ENCODE data around the gene RNF34.

DNA sequence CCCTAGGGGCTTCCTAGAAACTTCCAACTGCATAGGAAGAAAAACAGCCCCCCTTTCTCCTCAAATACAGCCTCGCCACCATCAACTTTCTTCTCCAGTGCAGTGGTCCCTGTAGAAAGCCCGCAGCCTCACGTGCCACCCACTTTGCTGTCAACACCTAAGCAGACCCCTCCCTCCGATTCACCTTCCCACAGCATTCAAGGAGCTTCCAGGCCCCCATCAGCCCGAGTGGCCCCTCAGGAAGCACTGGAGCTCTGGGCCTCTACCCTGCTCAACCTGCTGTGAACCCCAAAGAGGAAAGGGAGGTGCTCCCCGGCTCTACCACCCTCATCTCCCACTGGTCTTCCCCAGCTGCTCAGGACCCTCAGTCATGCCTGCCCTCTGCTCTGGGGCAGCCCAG, 55.0 kb downstream of the RNF34 start:
- TF ChIP-seq MYC (CRISPR knock-in tag; IDR thresholded peaks at IDR 0.05; ENCODE audit: borderline replicate concordance) (no peak), BHLHE40 (IDR thresholded peaks at IDR 0.05; ENCODE audit: low read length) (no peak), FOXK2 (IDR thresholded peaks at IDR 0.05) (no peak), MTA3 (CRISPR knock-in tag; IDR thresholded peaks at IDR 0.05) (no peak), KDM4B (CRISPR knock-in tag; IDR thresholded peaks at IDR 0.05) (no peak), ZFP37 (CRISPR knock-in tag; IDR thresholded peaks at IDR 0.05; ENCODE audit: borderline replicate concordance) (no peak)
- TF ChIP-seq, protein P1, sequence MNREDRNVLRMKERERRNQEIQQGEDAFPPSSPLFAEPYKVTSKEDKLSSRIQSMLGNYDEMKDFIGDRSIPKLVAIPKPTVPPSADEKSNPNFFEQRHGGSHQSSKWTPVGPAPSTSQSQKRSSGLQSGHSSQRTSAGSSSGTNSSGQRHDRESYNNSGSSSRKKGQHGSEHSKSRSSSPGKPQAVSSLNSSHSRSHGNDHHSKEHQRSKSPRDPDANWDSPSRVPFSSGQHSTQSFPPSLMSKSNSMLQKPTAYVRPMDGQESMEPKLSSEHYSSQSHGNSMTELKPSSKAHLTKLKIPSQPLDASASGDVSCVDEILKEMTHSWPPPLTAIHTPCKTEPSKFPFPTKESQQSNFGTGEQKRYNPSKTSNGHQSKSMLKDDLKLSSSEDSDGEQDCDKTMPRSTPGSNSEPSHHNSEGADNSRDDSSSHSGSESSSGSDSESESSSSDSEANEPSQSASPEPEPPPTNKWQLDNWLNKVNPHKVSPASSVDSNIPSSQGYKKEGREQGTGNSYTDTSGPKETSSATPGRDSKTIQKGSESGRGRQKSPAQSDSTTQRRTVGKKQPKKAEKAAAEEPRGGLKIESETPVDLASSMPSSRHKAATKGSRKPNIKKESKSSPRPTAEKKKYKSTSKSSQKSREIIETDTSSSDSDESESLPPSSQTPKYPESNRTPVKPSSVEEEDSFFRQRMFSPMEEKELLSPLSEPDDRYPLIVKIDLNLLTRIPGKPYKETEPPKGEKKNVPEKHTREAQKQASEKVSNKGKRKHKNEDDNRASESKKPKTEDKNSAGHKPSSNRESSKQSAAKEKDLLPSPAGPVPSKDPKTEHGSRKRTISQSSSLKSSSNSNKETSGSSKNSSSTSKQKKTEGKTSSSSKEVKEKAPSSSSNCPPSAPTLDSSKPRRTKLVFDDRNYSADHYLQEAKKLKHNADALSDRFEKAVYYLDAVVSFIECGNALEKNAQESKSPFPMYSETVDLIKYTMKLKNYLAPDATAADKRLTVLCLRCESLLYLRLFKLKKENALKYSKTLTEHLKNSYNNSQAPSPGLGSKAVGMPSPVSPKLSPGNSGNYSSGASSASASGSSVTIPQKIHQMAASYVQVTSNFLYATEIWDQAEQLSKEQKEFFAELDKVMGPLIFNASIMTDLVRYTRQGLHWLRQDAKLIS (CRISPR knock-in tag; IDR thresholded peaks at IDR 0.05): no peak
- TF ChIP-seq, protein P2, sequence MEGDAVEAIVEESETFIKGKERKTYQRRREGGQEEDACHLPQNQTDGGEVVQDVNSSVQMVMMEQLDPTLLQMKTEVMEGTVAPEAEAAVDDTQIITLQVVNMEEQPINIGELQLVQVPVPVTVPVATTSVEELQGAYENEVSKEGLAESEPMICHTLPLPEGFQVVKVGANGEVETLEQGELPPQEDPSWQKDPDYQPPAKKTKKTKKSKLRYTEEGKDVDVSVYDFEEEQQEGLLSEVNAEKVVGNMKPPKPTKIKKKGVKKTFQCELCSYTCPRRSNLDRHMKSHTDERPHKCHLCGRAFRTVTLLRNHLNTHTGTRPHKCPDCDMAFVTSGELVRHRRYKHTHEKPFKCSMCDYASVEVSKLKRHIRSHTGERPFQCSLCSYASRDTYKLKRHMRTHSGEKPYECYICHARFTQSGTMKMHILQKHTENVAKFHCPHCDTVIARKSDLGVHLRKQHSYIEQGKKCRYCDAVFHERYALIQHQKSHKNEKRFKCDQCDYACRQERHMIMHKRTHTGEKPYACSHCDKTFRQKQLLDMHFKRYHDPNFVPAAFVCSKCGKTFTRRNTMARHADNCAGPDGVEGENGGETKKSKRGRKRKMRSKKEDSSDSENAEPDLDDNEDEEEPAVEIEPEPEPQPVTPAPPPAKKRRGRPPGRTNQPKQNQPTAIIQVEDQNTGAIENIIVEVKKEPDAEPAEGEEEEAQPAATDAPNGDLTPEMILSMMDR (CRISPR knock-in tag; IDR thresholded peaks at IDR 0.05): no peak
